Gastrocnemius medialis (tissue), 4 donors: ENCODE measurements around the gene IL36B. TPM values are rescaled to one million over a fixed set of nuclear protein-coding genes. Genes with fewer than 3 reads are reported as not detected.

Source experiments
- ATAC-seq, 2 donors: fragments of 150-250 bp; one replicate each; pipeline ENCODE4 v1.9.1; 2016
- DNase-seq, 2 donors: peaks; one replicate each; pipeline ENCODE4 v3.0.0-alpha.2; 2019
- H3K27ac ChIP-seq, 4 donors: fragments of 200-600 bp; sonication (generic); 1 replicate in 1 of 4; 2 replicates in 3 of 4; pipeline ENCODE4 v1.5.1; 2016 to 2018; ENCODE audit warnings: mild to moderate bottlenecking in 2 of 4, moderate library complexity in 1 of 4
- H3K27me3 ChIP-seq, 3 donors: fragments of 200-600 bp; sonication (generic) in 2 of 3; 1 replicate in 1 of 3; 2 replicates in 2 of 3; pipeline versions ENCODE4 v1.5.1 to v1.6.0; 2016 to 2019; ENCODE audit warnings: mild to moderate bottlenecking in 1 of 3, moderate library complexity in 1 of 3
- H3K36me3 ChIP-seq, 2 donors: fragments of 200-600 bp; sonication (generic) in 1 of 2; one replicate each; pipeline ENCODE4 v1.5.1; 2017 to 2018
- H3K4me1 ChIP-seq, 2 donors: fragments of 200-600 bp; sonication (generic) in 1 of 2; one replicate each; pipeline ENCODE4 v1.5.1; 2016 to 2017; ENCODE audit warnings: mild to moderate bottlenecking in 2 of 2
- H3K4me3 ChIP-seq, 4 donors: fragments of 200-600 bp; sonication (generic) in 3 of 4; 1 replicate in 1 of 4; 2 replicates in 3 of 4; pipeline ENCODE4 v1.5.1; 2016 to 2019; ENCODE audit warnings: mild to moderate bottlenecking in 2 of 4
- H3K9me3 ChIP-seq, 3 donors: fragments of 200-600 bp; sonication (generic) in 2 of 3; 1 replicate in 1 of 3; 2 replicates in 2 of 3; pipeline ENCODE4 v1.5.1; 2016 to 2019
- CTCF ChIP-seq, 5 experiments: fragments of 450-650 bp in 3 of 5; fragments of 200-600 bp in 2 of 5; sonication (generic) in 2 of 5; IDR thresholded peaks in 4 of 5; conservative IDR thresholded peaks in 1 of 5; 1 replicate in 4 of 5; 2 replicates in 1 of 5; pipeline ENCODE4 v1.5.1; 2016 to 2019; ENCODE audit warnings: antibody characterized with exemption in 5 of 5, mild to moderate bottlenecking in 3 of 5, moderate library complexity in 3 of 5
- POLR2A ChIP-seq, 2 donors: fragments of 450-650 bp; IDR thresholded peaks; one replicate each; pipeline ENCODE4 v1.6.1; 2017; ENCODE audit warnings: antibody characterized with exemption in 2 of 2, mild to moderate bottlenecking in 2 of 2, moderate library complexity in 2 of 2
- in situ Hi-C, 4 donors: fragments of 200-750 bp; cut with MboI; loops; one replicate each; pipeline versions ENCODE4 v1.15.0 to v1.8.0; 2017; ENCODE audit warnings: low sequenced_read_pairs in 4 of 4
- intact Hi-C: fragments of 100-400 bp; cut with DNase I; formaldehyde crosslinking; loops from one replicate; pipeline ENCODE4 v1.15.1; 2023; ENCODE audit warnings: low total_unique reads
- total RNA-seq, 4 donors: library from RNA; depleted of rRNA; stranded (reverse); fragments of >200 nt; gene quantifications; one replicate each; pipeline versions ENCODE4 v1.1.0 to v1.2.3, GENCODE V29; 2016

IL36B gene
- total RNA-seq, 4 donors from 2014 or later, result not detected

GRCh38 chr2:113088213-113088992, 35.7 kb upstream of the IL36B start:
- H3K27me3 ChIP-seq, result no peaks in the 10 kb centered on the region
- in situ Hi-C loops, result no loop called here
- H3K27ac ChIP-seq, result no peak overlapping the region
- H3K36me3 ChIP-seq, result no peaks in the 10 kb centered on the region
- no peaks in the 10 kb centered on the region for H3K4me1 ChIP-seq
- intact Hi-C loops, result no loop called here
- ATAC-seq, result no peak
- H3K4me3 ChIP-seq, result no peak overlapping the region
- no peak for DNase-seq
- no peaks in the 10 kb centered on the region for H3K9me3 ChIP-seq
- TF ChIP-seq CTCF (IDR thresholded peaks at IDR 0.05 in 4 of 5, conservative IDR thresholded peaks at IDR 0.05 in 1 of 5) (no peak), POLR2A (IDR thresholded peaks at IDR 0.05) (no peak)

- intact Hi-C loops (no loop called here), in situ Hi-C loops (no loop called here)
These were observed 32.9 kb upstream of the IL36B start for GRCh38 chr2:113085542-113085941.

GRCh38 chr2:113084249-113085000, 31.8 kb upstream of the IL36B start:
- intact Hi-C loops, result no loop called here
- no peaks in the 10 kb centered on the region for H3K27me3 ChIP-seq
- ATAC-seq, result no peak
- in situ Hi-C loops, result no loop called here
- H3K9me3 ChIP-seq, result no peaks in the 10 kb centered on the region
- TF ChIP-seq CTCF (IDR thresholded peaks at IDR 0.05 in 4 of 5, conservative IDR thresholded peaks at IDR 0.05 in 1 of 5) (no peak), POLR2A (IDR thresholded peaks at IDR 0.05) (no peak)
- DNase-seq, result no peak
- no peak overlapping the region for H3K4me3 ChIP-seq
- H3K36me3 ChIP-seq, result no peaks in the 10 kb centered on the region
- H3K27ac ChIP-seq, result no peak overlapping the region
- H3K4me1 ChIP-seq, result no peaks in the 10 kb centered on the region

More at GRCh38 chr2:113085542-113085941, 32.9 kb upstream of the IL36B start:
- H3K4me3 ChIP-seq, result no peak overlapping the region
- no peaks in the 10 kb centered on the region for H3K9me3 ChIP-seq
- no peaks in the 10 kb centered on the region for H3K4me1 ChIP-seq
- no peak overlapping the region for H3K27ac ChIP-seq
- TF ChIP-seq POLR2A (IDR thresholded peaks at IDR 0.05) (no peak), CTCF (IDR thresholded peaks at IDR 0.05 in 4 of 5, conservative IDR thresholded peaks at IDR 0.05 in 1 of 5) (no peak)
- ATAC-seq, result no peak
- H3K36me3 ChIP-seq, result no peaks in the 10 kb centered on the region
- no peaks in the 10 kb centered on the region for H3K27me3 ChIP-seq
- no peak for DNase-seq

- no peak for TF ChIP-seq POLR2A (IDR thresholded peaks at IDR 0.05)
- TF ChIP-seq CTCF (IDR thresholded peaks at IDR 0.05 in 4 of 5, conservative IDR thresholded peaks at IDR 0.05 in 1 of 5), result no peak
- H3K4me1 ChIP-seq, result no peaks in the 10 kb centered on the region
- ATAC-seq (no peak), DNase-seq (no peak)
- no peaks in the 10 kb centered on the region for H3K36me3 ChIP-seq
- in situ Hi-C loops (no loop called here), intact Hi-C loops (no loop called here)
- H3K27me3 ChIP-seq, result no peaks in the 10 kb centered on the region
- no peak overlapping the region for H3K4me3 ChIP-seq
- no peaks in the 10 kb centered on the region for H3K9me3 ChIP-seq
- H3K27ac ChIP-seq, result no peak overlapping the region
These were observed 30.6 kb upstream of the IL36B start for GRCh38 chr2:113083296-113083695.
